ENCODE measurements around the gene ZDHHC11B. TPM values are rescaled to one million over a fixed set of nuclear protein-coding genes. Genes with fewer than 3 reads are reported as not detected.

Gene ZDHHC11B
- total RNA-seq, 1 donor from 2014 or later, result 0.60 TPM

GRCh38 chr5:759111-759751, 25.3 kb downstream of the ZDHHC11B start:
- H3K4me3 ChIP-seq, result no peak overlapping the region
- Mint-ChIP-seq H3K4me1 (peaks cover 36% of the 10 kb centered on the region), H3K27me3 (ENCODE audit: insufficient read depth, low read depth) (peaks cover 12% of the 10 kb centered on the region), H3K27ac (peak overlapping the region; percentile 96), H3K36me3 (no peaks in the 10 kb centered on the region), H3K9me3 (no peaks in the 10 kb centered on the region), H3K4me3 (peak overlapping the region; percentile 60)
- H3K27ac ChIP-seq, result no peak overlapping the region
- no peak for TF ChIP-seq EZH2phosphoT487 (IDR thresholded peaks at IDR 0.05)
- TF ChIP-seq EZH2 (IDR thresholded peaks at IDR 0.05), result no peak
- no peak for TF ChIP-seq CTCF (IDR thresholded peaks at IDR 0.05)
- H3K79me2 ChIP-seq (ENCODE audit: low read depth), result no peaks in the 10 kb centered on the region
- no peaks in the 10 kb centered on the region for H3K9me3 ChIP-seq (ENCODE audit: low read depth)
- peak; percentile 43 for DNase-seq (ENCODE audit: low spot score)
- H3K4me2 ChIP-seq, result no peak overlapping the region
- no peak overlapping the region for H2AFZ ChIP-seq (replicated peaks)
- no peaks in the 10 kb centered on the region for H3K36me3 ChIP-seq
- H3K4me1 ChIP-seq, result peaks cover 28% of the 10 kb centered on the region
- no peaks in the 10 kb centered on the region for H4K20me1 ChIP-seq (ENCODE audit: low read depth)
- H3F3A ChIP-seq (ENCODE audit: low read depth), result no peaks in the 10 kb centered on the region
- H3K27me3 ChIP-seq, result no peaks in the 10 kb centered on the region
- no peak overlapping the region for H3K9ac ChIP-seq

DNA sequence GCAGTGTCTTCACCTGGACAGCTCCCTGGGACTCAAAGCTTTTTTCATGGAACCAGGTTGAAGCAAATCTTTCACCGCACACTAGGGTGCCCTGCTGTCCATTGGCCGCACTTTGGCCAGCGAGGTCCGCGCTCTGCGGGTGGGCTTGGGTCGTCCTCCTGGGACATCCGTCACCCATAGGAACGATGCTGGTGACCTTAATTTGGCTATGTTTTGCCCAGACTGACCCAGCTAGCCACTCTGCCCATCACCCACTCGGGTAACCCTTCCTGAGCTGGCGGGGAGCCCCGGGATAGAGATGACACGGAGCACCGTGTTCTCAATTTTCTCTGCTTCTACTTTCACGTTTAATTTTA, 25.9 kb downstream of the ZDHHC11B start:
- H2AFZ ChIP-seq (replicated peaks), result no peak overlapping the region
- no peak overlapping the region for H3K27ac ChIP-seq
- Mint-ChIP-seq H3K4me1 (peaks cover 36% of the 10 kb centered on the region), H3K27ac (peak overlapping the region; percentile 96), H3K4me3 (peak overlapping the region; percentile 60), H3K9me3 (no peaks in the 10 kb centered on the region), H3K27me3 (ENCODE audit: insufficient read depth, low read depth) (peaks cover 12% of the 10 kb centered on the region), H3K36me3 (no peaks in the 10 kb centered on the region)
- H3K4me3 ChIP-seq, result no peak overlapping the region
- no peaks in the 10 kb centered on the region for H3F3A ChIP-seq (ENCODE audit: low read depth)
- TF ChIP-seq EZH2phosphoT487 (IDR thresholded peaks at IDR 0.05), result no peak
- TF ChIP-seq EZH2 (IDR thresholded peaks at IDR 0.05), result no peak
- no peak for TF ChIP-seq CTCF (IDR thresholded peaks at IDR 0.05)
- H3K4me2 ChIP-seq, result peak overlapping the region; percentile 25
- H3K4me1 ChIP-seq, result peaks cover 28% of the 10 kb centered on the region
- DNase-seq (ENCODE audit: low spot score), result no peak
- H3K27me3 ChIP-seq, result no peaks in the 10 kb centered on the region
- H3K36me3 ChIP-seq, result no peaks in the 10 kb centered on the region
- no peaks in the 10 kb centered on the region for H4K20me1 ChIP-seq (ENCODE audit: low read depth)
- no peaks in the 10 kb centered on the region for H3K79me2 ChIP-seq (ENCODE audit: low read depth)
- no peaks in the 10 kb centered on the region for H3K9me3 ChIP-seq (ENCODE audit: low read depth)
- H3K9ac ChIP-seq, result no peak overlapping the region

GRCh38 chr5:757931-758697, 26.4 kb downstream of the ZDHHC11B start:
- peak; percentile 81 for DNase-seq (ENCODE audit: low spot score)
- no peaks in the 10 kb centered on the region for H3K9me3 Mint-ChIP-seq
- H3K27me3 ChIP-seq, result no peaks in the 10 kb centered on the region
- no peak overlapping the region for H3K4me3 ChIP-seq
- no peak overlapping the region for H3K27ac ChIP-seq
- no peaks in the 10 kb centered on the region for H3K9me3 ChIP-seq (ENCODE audit: low read depth)
- H3K36me3 Mint-ChIP-seq, result no peaks in the 10 kb centered on the region
- H3K4me1 ChIP-seq, result peaks cover 28% of the 10 kb centered on the region
- peaks cover 36% of the 10 kb centered on the region for H3K4me1 Mint-ChIP-seq
- no peak overlapping the region for H3K9ac ChIP-seq
- peaks cover 12% of the 10 kb centered on the region for H3K27me3 Mint-ChIP-seq (ENCODE audit: insufficient read depth, low read depth)
- no peaks in the 10 kb centered on the region for H3K36me3 ChIP-seq
- H3K4me3 Mint-ChIP-seq, result peak overlapping the region; percentile 41
- H2AFZ ChIP-seq (replicated peaks), result peak overlapping the region; percentile 80
- peak overlapping the region; percentile 96 for H3K27ac Mint-ChIP-seq
- TF ChIP-seq EZH2 (IDR thresholded peaks at IDR 0.05), result no peak
- TF ChIP-seq CTCF (IDR thresholded peaks at IDR 0.05), result no peak
- no peak for TF ChIP-seq EZH2phosphoT487 (IDR thresholded peaks at IDR 0.05)
- no peaks in the 10 kb centered on the region for H3F3A ChIP-seq (ENCODE audit: low read depth)
- H3K79me2 ChIP-seq (ENCODE audit: low read depth), result no peaks in the 10 kb centered on the region
- H4K20me1 ChIP-seq (ENCODE audit: low read depth), result no peaks in the 10 kb centered on the region
- peak overlapping the region; percentile 25 for H3K4me2 ChIP-seq

All from neural progenitor cell (in vitro differentiated cells).